Cerebellar nuclear complex (tissue), 1 donor: ENCODE measurements around the gene RYK.
A peak's percentile ranks its signal among the peaks of the same experiment; 100 is the strongest.
"Not testable (repeated sequence)": the region's sequence is repeated elsewhere in the genome, so short reads cannot be mapped to it uniquely, and the experiment has no call there.

ENCODE experiments used
- DNase-seq, 2 experiments: peaks; one replicate each; lab custom pipeline; 2025; lab: John Stamatoyannopoulos, UW

RYK gene

DNA sequence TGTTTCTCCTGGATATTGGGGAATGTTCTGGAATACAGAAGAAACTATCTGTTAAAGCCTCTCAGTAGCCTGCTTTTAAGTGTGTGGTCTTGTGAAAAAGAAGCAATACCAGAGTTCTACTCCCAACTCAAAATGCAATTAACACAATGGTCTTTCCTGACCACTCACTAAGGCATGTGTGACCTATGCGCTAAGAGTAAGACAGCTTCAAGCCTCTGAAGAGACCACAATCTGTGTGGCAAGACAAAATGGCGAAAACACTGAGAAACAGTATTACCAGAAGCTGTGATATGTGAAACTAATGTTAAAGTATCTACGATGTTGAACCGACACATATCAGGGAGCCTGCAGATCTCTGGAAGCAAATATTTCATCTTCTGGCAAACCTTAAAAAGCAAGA lies 33.8 kb downstream of the RYK start:
- no peak for DNase-seq

DNA sequence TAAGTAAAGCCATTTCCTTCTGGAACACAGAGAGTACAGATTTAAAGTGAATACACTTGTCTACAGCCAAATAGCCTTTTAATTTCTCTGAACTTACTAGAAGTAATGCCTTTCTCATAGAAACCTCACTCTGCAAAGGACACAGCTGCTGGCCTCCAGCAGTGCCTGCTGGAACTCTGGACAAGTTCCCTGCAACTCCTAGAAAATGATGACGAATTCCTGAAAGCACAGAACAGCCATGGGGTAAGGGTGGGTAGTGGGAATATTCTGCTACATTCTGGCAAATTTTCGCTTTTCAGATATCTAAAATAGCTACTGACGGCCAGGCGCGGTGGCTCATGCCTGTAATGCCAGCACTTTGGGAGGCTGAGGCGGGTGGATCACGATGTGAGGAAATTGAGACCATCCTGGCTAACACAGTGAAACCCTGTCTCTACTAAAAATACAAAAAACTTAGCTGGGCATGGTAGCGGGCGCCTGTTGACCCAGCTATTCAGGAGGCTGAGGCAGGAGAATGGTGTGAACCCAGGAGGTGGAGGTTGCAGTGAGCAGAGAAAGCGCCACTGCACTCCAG lies 34.4 kb downstream of the RYK start:
- no peak for DNase-seq

DNA sequence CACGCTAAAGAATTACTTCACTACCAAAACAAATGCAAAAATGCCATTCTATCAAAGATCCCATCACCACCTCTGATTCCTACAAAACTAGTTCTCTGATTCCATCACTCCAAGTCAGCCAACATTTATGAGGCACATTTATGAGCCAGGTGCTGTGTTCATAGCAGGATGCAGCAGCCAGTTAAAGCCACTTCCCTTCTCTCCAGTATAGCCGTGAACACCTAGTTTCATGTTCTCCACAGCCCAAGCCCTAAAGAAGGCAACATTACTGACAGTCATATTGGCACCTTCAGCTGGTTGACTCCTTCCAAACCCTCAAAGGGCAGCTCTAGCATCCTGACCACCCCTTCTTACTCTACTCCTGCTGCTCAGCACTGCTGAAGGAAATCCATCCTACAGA lies 36.4 kb downstream of the RYK start:
- no peak for DNase-seq

DNA sequence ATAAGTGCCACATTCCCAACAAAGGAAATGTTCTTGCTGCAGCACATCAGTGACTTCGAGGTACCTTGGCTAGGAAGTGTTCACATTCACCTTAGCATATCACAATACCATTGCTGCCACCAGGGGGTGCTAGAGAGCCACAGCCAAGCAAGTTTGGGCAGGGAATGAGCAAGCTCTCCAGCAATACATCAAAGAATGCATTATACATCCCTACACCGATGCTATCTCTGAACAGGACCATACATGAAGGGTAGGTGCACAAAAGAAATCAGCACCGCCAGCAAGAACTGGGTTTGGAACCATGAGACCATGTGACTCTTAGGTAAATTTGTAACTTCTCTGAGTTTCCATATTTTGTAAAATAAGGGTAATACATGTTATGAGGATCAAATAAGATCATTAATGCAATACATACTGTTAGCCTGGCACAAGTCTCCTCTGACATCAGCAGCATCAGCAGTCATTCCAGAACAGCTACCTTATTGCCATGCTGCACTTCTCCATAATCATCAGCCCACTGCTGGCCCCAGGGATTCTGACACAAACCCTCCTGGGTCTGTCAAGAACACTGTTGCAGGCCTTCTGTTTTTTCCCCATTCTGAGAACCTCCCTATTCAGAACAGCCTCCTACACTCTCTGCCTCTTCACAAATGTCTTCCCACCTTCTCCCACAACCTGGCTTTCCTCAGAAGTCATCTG lies 37.5 kb downstream of the RYK start:
- peak in 1 of 2 experiments; percentile 67 for DNase-seq

DNA sequence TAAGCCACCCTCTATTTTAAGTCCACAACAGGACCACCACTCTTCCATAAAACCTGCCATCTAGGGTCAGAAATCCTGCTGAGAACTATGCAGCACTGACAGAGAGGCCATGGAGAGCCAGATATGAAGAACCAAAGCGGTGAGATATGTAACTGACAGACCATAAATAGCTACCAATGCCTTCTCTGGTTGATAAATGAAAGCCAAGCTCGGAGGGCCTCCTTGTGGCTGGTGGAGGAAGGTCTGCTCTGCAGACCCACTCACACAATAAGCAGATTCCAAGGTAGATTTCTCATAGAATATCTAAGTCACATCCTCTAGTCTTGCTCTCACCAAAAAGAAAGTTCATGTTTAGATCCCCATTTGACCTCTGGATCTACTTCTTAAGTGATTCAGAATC lies 38.9 kb downstream of the RYK start:
- no peak for DNase-seq

DNA sequence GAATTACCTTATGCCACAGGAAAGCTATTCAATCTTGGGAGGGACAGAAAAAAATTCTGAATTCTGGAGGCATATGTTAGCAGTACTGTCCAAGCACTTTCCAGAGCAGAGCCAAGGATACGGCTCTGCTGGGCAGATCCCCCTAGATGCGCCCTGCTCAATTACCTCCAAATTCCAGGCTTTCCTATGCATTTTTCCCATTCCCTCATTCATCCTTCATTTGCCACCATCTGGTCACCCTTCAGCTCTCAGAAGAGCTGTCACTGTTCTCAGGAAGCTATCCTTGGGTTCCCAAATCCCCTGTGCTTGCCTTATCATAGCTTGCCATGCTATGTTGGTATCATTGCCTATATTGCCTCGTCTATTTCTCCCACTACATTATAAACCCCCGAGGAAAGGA lies 45.2 kb downstream of the RYK start:
- DNase-seq = no peak

DNA sequence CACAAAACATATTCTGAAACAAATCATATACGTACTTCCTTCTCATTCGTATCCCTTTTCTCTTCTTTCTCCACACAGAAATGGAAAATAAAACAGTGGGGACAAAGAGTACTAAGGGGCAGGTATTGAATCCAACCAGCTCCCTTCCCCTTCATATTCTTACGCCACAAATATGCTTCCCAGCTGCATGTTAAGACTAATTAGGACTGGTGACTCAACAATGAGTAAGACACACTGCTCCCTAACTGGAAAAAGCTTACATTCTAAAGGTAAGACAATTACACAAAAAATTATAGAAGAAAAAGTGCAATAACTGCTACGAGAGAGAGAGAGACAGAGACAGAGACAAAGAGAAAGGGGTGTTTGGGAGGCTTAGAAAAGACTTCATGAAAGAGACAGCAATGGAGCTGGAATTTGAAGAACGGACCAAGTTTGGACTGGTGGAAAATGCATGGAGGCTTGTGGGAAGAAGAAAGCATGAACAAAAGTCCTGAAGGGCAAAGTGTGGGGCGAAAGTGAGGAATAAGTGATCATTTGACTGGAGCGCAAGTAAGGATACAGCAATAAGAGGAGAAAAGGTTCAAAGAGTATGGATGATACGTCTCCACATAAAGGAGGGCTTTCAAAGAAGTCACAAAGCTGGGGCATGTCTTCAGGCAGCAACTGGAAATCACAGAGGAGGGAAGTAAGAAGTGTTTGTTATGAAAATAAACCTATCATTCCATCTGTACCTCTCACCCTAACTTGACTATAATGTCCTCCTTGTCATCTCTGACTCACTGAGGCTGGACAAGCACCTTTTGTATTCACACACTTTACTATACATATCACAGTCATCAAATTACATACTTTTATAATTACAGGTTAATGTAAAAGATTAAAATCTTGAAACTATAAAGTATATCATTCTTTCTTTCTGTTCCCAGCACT lies 49.2 kb downstream of the RYK start:
- DNase-seq = no peak

DNA sequence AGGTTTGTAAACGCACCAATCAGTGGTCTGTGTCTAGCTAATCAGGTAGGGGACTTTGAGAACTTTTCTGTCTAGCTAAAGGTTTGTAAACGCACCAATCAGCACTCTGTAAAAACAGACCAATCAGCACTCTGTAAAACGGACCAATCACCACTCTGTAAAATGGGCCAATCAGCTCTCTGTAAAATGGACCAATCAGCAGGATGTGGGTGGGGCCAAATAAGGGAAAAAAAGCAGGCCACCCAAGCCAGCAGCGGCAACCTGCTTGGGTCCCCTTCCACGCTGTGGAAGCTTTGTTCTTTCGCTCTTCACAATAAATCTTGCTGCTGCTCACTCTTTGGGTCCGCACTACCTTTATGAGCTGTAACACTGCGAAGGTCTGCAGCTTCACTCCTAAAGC lies 50.8 kb downstream of the RYK start:
- DNase-seq = not testable (repeated sequence)

DNA sequence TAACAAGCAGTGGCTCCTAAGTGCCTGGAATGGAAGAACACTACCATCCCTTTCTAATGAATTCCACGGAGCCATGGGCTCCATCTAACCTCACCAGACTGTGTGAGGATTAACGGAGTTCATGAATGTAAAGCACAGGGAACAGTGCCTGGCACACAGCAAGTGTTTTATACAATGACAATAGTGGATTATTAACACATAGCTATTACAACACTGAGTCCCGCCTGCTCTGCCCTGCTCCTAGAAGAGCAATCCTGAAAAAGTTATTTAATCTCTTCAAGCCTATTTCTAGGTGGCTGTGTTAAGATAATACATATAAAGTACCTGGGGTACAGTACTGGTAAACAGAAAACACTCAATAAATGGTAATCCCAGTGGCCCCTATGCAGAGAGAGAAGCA lies 51.4 kb downstream of the RYK start:
- DNase-seq = no peak

DNA sequence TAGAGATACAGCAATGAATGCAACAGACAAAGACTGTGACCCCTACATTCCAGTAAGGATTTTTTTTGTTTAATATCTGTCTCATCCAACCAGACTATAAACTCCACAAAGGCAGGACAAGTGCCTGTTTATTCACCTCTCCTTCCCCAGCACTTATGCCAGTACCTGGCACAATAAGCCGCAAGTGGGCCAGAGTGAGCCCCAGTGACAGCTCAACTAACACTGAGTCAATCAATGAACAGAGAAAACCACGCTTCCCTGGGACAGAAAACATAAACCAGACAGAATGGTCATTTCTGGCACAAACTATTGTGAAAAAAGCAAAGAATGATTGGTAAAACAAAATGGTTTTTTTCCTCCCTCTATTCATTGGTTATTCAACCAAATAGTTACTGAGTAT lies 52.2 kb downstream of the RYK start:
- no peak for DNase-seq

DNA sequence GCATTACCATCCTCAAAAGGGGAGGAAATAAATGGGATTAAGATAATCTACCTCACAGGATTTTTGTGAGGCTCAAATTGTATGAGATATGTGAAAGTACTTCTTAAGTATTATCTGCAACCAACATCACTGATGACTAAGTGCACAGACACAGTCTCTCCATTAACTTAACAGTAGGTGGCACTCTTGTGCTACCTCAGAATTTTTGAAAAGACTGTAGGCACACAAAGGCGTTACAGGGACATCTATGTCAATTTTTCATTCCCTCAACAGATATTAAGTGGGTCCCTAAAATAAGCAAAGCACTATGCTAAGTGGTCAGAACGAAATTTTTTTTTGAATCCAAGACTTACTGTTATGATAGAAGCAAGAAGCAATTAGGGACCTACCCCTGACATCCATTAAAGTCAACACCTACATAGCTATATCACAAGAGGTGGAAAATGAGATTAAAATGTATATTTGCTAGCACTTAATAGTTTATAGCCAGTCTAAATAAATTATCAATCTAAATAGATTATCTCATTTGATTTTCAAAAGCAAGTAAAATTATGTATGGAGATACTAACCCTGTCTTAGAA lies 52.9 kb downstream of the RYK start:
- peak in 1 of 2 experiments; percentile 14 for DNase-seq

DNA sequence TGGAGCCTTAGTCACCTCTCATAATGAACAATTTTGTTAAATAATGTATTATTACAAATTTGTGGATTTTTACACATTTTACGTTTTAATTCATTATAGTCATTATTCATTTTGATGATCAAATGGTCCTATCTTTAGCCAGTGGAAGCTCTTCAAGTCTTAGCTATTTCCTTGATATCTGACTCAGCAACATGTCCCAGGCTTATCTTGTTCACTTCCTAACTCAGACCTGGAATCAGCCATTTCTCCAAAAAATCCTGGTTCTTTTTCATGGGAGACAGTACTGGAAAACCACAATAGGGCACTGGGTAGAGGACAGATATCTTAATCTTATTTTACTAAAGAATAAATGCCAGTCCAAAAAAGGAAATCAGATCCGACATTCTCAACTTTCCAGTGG lies 56.4 kb downstream of the RYK start:
- DNase-seq = no peak

DNA sequence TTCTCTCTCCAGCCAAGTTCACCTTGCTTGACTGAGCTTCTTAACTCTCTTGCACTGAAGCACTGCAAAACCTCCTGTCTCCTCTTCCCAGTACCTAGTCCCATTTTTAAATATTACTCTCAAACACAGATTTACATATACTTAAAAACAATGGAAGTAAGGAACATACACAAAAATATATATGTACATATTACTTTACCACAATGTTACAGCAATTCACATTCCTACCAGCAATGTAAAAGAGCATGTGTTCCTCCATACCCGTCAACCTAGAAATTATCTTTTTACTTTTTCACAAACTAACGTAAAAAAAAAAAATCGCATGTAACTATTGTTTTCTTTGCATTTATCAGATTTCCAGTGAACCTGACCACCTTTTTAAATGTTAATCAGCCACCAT lies 60.4 kb downstream of the RYK start:
- no peak for DNase-seq

DNA sequence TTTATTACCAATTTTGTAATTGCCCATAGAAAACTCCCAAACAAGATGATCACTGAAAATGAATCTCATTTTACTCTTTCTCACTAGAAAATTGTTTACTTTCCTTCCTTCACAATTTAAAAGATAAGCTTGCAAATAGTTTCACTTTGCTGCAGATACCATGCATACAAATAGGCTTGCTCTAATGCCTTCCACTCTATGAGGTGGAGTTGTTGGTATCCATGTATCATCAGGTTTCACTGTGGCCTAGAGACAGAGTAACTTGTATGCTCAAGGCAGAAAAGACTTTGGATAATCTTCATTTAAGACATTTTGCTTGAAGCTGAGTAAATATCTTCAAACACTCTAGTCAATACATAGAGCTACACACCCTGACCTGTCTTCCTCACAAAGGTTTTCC lies 60.8 kb downstream of the RYK start:
- DNase-seq = no peak

DNA sequence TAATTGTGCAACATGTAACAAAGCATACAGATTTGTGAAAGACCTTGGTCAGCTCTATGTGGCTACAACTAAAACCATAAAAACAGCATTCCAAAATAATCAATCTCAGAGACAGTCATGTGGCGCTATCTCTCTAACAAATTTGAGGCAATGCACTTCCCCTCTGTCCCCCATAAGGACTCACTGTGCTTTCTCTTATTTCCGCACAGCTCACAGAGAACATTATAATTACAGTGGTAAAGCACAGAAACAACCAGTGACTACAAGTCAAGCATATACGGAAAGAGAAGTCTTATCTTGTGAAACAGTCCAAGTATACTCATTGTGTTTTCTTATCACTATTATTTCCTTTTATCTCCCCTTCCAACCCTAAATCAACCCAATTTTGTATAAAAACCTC lies 64.3 kb downstream of the RYK start:
- no peak for DNase-seq

DNA sequence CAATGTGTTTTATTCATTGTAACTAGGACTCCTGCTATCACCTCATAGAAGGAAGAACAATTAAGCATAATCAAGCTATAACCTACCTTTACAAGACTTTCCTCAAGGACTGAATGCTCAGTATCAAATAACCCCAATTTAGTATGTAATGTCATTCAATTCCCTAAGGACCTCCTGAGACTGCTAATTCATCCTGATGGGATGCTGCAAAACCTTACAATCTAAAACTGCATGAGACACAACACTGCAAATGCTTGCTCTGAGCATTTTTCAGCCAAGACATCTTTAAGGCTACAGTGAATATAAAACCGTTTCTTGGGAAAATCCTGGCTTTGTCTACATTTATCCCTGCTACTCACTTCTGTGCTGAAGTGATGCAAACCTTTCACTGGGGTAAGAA lies 69.9 kb downstream of the RYK start:
- DNase-seq = no peak

DNA sequence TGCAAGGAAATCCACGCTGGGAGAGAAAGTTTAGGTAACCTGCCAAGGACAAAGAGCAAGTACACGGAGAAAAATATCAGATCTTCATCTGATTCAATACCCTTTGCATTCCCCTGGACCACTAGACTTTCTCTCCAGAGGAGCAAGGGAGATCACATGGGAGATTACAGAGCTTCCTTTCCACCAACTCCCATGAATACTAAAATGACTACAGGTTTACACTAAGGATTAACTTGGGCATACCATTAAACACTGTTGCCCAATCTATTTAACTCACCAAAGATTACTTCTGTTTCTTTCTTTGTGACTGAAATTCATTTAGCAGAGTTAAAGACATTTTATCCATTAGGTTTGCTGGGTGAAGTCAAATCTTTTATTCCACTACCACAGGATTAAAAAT lies 71.2 kb downstream of the RYK start:
- DNase-seq = no peak

DNA sequence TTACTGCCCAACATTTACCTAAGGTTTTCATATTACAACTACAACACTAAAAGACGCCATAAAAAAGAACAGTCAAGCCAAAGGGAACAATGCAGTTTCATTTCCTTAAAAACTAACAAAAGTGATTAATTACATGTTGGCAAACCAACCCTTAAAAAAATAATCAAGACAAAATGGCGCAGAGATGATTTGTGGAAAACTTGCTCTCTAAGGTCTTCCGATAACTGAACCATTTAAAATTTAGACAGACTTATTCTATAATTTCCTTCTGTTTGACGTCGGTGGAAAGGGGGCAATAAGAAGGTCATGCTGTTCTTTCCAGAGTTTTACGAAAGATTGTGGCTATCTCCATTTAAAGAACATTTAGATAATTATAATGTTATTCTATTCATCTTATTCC lies 87.6 kb downstream of the RYK start:
- no peak for DNase-seq

DNA sequence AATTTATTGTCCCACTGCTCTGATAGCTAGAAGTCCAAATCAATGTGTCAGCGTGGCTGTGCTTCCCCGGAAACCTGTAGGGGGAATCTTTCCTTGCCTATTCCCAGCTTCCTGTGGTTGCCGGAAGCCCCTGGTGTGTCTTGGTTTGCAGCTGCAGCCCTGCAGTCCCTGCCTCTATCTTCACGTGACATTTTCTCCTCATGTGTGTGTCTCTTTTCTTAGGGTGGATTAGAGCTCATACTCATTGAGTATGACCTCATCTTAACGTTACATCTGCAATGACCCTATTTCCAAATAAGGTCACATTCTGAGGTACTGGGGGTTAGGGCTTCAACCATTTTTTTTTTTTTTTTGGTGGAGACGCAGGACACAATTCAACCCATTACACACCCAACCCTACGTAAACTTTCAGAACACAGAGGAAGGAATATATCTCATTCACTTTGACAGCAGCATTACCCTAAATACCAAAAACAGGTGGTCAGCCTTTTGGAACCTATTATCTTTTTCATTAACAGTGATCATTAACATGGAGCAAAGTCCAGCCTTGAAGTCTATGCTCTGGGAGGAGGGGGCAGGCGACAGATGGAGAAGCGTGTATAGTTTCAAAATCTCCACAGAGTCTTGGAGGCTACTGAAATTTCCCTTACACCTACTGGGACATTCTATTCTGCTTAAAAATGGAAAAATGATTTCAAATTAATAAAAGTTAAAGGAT lies 88.6 kb downstream of the RYK start:
- no peak for DNase-seq

DNA sequence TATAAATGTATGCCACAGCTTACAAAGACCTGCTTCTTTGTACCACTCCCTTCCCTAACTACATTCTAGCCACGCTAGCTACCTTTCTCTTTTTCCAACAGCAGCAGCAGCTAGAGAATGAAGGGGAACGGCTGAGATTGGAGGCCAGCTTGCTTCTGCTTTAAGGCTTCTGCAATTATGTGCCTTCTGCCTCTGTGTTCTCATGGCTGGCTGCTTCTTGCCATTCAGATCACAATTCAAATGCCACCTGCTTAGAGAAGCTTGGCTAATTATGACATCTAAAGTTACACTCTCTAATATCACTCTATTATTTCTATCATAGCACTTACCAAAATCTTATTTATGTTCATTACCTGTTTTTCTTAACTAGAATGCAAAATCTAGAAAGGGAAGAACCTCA lies 95.2 kb downstream of the RYK start:
- DNase-seq = no peak

DNA sequence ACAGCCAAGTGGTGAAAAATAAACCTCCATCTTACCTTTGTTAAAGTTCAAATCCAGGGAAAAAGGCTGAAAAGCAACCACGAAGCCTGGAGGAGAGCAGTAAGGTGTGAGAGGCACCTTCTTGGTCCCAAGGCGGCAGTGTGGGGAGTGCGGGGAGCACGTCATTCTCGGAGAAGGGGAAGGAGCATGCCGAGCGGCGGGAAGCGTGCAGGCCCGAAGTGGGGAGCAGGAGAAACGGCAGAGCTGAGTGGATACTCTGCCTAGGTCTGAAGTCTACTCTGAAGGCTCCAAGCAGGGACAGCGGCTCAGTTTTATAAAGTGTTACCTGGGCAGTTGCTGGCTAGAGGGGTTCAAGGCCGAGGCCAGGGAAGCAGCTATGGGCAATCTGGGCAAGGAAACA lies 96.9 kb downstream of the RYK start:
- no peak for DNase-seq

DNA sequence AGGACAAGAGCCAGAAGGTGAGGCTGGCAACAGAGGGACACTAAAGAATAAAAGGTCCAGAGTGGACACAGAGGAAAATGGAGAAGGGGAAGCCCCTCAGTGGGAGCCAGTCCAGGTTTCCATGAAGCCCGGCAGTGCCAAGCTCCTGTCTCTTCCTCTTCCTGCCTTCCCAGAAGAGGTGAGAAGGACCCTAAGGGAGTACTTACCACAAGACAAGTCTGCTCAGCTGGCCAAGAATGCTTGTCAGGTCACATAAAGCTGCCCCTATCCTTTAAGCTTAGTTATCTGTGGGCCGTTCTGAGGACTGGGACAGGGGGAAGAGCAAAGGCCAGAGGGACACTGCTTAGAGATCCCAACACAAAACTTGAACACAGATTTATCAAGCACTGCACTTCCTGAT lies 100.2 kb downstream of the RYK start:
- no peak for DNase-seq
